Limb (tissue), 2 donors: ENCODE measurements around the gene AP5S1.

ENCODE experiments used
- DNase-seq, 2 donors: peaks; one replicate each; pipeline ENCODE4 v3.0.0-alpha.2; 2016; ENCODE audit errors: extremely low spot score in 2 of 2

The AP5S1 gene

DNA sequence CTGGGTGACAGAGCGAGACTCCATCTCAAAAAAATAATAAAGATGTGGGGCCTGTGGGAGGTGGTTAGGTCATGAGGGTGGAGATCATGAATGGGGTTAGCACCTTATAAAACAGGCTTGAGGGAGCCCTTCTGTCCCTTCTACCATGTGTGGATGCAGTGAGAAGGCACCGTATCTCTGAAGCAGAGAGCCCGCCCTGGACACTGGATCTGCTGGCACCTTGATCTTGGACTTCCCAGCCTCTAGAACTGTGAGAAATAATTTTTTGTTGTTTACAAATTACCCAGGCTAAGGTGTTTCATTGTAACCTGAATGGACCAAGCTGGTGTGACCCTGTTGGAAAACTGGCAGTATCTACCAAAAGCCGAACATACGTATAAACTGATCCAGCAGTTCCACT is 53.2 kb downstream of the AP5S1 start:
- no peak for DNase-seq

GRCh38 chr20:3874194-3874844 is 54.0 kb downstream of the AP5S1 start:
- DNase-seq, result no peak

DNA sequence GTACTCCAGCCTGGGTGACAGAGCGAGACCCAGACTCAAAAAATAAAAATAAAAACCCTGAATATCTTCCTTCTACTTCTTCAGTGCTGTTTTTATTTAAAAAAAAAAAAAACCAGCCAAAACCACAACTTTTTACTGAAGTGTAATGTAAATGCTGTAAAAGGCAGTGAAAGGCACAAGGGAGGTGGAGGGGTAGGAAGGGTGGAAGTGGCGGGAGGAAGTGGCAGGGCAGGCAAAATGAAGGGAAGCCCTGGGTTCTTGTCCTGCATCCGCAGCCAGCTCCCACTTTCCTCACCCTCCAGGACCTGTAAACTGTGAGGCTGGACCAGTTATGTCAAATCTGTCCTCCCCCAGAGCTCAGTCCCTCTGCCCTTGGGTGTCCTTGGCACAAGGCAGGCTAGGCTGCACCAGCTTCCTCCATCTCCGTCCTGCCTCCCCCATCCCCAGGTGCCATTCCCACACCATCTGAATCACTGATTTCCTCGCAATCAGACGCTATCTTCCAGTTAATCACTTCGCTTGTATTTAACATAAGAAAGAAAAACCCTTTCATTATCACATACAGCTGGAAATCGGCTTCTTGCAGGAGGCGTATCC is 55.1 kb downstream of the AP5S1 start:
- no peak for DNase-seq

DNA sequence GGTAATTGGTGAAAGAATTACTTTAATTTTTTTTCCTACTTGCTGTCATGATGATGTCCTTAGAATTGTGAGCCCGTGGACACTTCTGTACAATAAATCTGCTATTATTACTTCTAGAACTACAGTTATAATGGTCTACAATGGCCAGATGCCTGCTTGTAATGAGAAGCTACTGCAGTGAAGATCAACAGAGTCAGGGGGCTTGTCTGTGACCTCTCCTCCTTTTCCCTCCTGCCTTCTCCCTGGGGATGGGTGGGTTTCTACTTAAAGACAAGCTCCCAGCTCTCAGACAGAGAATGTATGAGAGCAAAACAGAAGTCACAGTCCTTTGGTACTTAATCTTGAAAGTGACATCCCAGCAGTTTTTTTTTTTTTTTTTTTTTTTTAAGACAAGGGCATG is 55.7 kb downstream of the AP5S1 start:
- DNase-seq, result no peak

DNA sequence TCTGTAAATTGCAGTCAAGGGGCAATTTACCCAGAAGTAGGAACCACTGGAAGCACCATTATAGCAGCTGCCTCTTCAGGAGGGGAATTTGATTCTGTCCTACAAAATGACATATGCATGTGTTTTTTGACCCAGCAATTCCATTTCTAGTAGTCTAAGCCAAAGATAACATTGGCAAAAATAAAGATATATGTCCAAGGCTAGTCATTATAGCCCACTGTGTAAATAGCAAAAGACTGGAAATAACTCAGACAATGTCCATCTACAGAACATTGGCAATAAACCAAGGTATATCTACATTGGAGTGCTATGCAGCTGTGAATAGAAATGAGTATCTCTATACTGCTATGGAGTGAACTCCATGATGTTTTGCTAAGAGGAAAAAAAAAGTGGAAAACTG is 56.3 kb downstream of the AP5S1 start:
- no peak for DNase-seq
